Fibroblast of lung (primary cell): ENCODE results near the gene PAPLN.

Experiments used
- EZH2 ChIP-seq: IDR thresholded peaks from 2 replicates; pipeline ENCODE4 v1.5.1; 2012; ENCODE audit warnings: low read length, control low read depth, mild to moderate bottlenecking; ENCODE audit errors: missing control alignments
- TF ChIP-seq, protein P1 (sequence below), 2 donors: IDR thresholded peaks in 1 of 2; conservative IDR thresholded peaks in 1 of 2; 1 replicate in 1 of 2; 2 replicates in 1 of 2; pipeline ENCODE4 v1.5.1; 2011 to 2012; ENCODE audit warnings: low read length in 2 of 2, control low read depth in 1 of 2, inconsistent platforms in 1 of 2, low read depth in 1 of 2, mild to moderate bottlenecking in 1 of 2

DNA sequence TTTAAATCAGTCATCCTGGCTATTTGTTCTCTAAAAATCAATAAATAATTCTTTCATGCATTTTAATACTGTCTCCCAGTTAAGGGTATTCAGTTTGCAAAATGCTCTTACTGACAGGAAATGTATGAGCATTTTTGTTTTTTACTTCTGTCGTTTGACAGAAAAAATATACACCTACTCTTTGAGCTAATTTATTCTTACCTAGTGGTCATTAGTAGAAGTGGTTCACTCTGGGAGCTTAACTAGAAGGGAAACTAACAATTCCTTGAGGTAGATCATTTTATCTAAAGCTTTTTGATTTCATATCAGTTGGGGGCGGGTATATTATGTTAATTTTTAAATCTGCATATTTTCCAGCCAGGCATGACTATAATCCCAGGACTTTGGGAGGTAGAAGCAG is 33.8 kb upstream of the PAPLN start:
- TF ChIP-seq, protein P1, sequence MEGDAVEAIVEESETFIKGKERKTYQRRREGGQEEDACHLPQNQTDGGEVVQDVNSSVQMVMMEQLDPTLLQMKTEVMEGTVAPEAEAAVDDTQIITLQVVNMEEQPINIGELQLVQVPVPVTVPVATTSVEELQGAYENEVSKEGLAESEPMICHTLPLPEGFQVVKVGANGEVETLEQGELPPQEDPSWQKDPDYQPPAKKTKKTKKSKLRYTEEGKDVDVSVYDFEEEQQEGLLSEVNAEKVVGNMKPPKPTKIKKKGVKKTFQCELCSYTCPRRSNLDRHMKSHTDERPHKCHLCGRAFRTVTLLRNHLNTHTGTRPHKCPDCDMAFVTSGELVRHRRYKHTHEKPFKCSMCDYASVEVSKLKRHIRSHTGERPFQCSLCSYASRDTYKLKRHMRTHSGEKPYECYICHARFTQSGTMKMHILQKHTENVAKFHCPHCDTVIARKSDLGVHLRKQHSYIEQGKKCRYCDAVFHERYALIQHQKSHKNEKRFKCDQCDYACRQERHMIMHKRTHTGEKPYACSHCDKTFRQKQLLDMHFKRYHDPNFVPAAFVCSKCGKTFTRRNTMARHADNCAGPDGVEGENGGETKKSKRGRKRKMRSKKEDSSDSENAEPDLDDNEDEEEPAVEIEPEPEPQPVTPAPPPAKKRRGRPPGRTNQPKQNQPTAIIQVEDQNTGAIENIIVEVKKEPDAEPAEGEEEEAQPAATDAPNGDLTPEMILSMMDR (conservative IDR thresholded peaks at IDR 0.05 in 1 of 2, IDR thresholded peaks at IDR 0.05 in 1 of 2; ENCODE audit: low read depth in 1 of 2, low read length in 2 of 2) = no peak
- TF ChIP-seq EZH2 = no peak
